GM18519 (cell line): ENCODE results near the gene TMEM135.
"Not testable (repeated sequence)": the region's sequence is repeated elsewhere in the genome, so short reads cannot be mapped to it uniquely, and the experiment has no call there.

ENCODE experiments used
- ATAC-seq: cut with Tn5 transposase; IDR thresholded peaks from one replicate; pipeline ENCODE4 v1.9.1; 2021; ENCODE audit warnings: mild to moderate bottlenecking, moderate library complexity; ENCODE audit not compliant: unreplicated experiment, low FRiP score

The TMEM135 gene

GRCh38 chr11:87239001-87239400 lies 201.3 kb downstream of the TMEM135 start:
- no peak for ATAC-seq

- ATAC-seq: no peak
Observed at GRCh38 chr11:87239531-87239930, 201.8 kb downstream of the TMEM135 start.

GRCh38 chr11:87251560-87251959 lies 213.8 kb downstream of the TMEM135 start:
- ATAC-seq: no peak

GRCh38 chr11:87252869-87253268 lies 215.1 kb downstream of the TMEM135 start:
- ATAC-seq: no peak

GRCh38 chr11:87254562-87254961 lies 216.8 kb downstream of the TMEM135 start:
- no peak for ATAC-seq

- ATAC-seq: no peak
Observed at GRCh38 chr11:87255589-87255988, 217.9 kb downstream of the TMEM135 start.

GRCh38 chr11:87256694-87257340 lies 219.1 kb downstream of the TMEM135 start:
- no peak for ATAC-seq

DNA sequence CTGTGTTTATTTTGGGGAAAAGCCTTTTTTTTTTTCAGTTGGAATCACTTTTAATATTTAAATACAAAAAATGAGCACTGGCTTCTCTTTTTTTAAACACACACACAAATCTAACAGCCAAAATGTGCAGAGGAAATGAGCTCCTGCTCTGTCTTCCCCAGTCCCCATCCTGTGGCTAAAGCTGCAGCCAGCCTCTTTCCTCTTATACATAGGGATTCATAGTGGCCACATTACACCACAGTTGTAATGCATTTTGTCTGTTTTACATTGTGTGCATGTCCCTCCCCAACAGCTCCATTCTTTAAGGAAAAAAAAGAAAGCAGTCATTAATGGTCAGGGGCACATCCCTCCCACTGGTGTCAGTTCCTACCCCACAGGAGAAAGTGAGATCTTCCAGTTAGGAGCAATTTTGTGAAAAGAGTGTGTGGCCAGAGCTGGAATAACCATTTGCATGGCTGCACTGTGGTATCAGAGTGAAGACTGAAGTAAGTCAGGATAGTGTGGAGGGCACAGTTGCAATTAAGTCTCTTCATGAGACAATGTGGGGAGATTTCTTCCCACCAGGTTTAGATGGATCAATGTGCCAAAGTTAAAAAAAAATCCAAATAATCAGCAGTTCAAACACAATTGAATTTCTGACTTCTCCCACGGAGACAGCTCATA lies 220.6 kb downstream of the TMEM135 start:
- ATAC-seq: no peak

DNA sequence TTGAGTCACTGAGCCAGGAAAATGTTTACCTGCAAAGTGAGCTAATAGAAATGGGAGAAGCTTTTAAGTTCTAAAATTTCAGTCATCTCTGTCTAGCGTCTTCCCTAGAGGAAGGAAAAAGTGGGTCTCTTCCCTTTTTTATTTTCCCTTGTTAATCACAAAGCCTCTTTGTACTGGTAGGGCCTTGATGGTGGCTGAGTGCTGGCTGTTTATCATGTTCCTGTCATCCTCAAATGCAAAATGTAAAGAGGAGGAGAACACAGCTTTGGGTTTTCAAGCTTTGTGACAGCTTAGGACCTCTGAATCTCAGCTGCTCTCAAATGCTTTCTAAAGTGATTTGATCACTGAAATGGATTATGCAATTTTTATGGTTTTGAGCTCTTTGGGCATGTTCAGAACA lies 222.0 kb downstream of the TMEM135 start:
- ATAC-seq: no peak

DNA sequence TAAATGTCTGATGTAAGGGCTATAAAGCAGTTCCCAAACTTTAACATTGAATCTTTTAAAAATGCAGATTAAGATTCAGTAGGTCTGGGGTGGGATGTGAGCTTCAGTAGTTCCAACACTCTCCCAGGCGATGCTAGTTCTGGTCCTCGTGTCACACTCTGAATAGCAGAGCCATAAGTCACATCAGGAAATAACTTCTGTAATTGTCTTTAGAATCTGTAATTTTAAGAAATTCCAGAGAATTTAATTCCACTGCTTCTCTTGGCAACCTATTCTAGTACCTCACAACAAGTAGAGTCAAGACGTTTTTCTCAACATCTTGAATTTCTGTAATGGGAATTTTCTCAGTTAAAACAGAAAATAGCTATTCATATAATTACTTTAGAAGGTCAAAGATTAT lies 223.1 kb downstream of the TMEM135 start:
- no peak for ATAC-seq

DNA sequence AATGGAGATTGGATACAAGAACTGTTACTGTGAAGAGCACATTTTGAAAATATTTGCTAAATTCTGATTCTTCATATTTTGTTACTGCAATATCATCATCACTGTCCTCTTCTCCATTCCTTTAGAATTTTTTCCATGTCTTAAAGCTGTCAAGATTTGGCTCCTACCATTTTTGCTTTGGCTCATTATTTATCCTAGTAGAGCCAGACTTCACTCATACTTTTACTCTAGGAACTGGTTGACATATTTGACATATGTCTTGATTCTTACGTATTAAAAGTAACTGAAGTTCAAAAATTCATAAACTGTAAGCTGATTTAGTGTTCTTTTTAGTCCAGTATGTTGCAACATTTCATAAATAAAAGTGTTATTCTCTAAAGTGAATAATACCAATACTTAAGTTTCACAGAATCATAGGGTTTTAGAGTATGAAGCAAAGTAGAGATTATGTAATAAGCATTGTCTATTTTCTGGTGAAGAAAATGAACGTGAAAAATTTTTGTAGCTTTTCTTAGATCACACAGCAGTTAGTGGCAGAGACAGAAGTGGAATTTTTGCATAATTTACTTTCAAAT lies 225.6 kb downstream of the TMEM135 start:
- no peak for ATAC-seq

DNA sequence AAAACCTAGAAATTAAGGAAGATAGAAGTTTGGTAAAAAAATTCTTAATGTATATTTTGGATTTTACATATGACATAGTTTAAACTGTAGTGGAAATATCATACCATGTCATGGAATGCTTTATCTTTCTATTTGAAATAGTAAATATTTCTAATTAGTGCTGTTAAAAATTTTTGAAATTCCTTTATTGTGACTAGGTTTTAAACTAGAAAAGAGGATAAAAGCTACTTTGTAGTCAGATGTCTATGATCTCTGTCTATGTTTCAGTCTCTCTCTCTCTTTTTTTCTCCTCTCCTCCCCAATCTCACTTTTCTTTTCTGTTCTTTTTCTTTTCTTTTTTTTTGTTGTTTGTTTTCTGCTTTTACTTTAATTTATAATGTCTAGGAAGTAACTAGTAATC lies 226.2 kb downstream of the TMEM135 start:
- no peak for ATAC-seq

GRCh38 chr11:87265132-87265531 lies 227.4 kb downstream of the TMEM135 start:
- ATAC-seq: no peak

DNA sequence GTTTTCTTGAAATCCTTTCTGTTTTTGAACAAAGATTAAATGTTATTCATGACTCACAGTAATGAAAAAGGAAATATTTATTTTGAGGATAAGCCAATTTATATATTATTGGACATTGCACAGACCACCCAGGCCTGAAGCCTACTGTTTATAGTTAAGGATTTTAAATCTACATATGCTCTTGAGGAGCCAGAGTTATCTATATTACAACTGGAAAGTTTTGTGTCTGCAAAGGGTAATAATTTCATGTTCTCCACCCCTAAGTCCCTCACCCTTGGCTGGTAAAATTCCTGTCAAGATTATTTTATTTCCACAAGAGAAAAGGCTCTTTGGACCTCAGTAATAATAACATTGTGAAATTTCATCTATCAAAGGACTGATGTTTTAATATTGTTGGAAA lies 228.2 kb downstream of the TMEM135 start:
- ATAC-seq: no peak

DNA sequence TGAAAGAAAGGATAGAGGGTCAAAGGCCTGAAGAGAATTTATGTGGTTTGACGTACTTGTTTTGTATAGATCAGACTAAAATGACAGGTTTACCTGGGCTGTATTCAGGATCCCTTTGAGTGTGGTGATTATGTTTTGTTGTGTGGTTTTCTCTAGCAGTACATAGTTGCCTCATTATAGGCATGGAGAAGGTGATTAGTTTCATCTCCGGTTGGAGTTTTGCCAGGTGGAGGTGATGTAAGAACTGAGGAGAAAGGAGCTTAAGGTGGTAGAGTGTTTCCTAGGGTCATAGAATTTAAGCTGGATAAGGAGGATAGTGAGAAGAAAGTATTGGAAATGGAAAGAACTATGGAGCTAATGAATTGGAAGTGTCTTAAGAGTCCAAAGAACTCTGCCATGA lies 229.0 kb downstream of the TMEM135 start:
- ATAC-seq: no peak

DNA sequence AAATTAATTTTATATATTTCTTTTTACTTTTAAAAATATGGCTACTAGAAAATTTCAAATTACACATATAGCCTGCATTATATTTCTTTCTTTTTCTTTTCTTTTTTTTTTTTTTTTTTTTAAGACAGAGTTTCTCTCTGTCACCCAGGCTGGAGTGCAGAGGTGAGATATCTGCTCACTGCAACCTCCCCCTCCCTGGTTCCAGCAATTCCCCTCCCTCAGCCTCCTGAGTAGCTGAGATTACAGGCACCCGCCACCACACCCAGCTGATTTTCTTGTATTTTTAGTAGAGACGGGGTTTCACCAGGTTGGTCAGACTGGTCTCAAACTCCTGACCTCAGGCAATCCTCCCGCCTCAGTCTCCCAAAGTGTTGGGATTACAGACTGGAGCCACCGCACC lies 234.2 kb downstream of the TMEM135 start:
- not testable (repeated sequence) for ATAC-seq

DNA sequence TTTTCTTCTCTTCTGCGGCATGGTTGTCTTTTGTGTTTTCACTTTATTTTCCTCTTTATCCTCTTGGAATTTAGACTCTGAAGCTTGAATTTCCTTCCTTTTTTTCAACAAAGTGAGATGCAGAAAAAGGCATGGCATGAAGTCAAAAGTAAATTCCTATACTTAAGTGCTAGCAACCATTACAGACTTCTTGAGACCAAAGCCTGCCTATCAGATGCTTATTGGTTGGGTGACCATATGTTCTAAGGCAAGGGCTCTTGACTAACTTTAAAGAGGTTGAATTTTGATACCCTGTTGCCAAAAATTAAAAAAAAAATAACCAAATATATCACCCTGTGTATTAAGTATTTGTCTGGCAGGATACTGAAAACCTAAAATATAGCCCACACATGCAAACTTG lies 237.4 kb downstream of the TMEM135 start:
- no peak for ATAC-seq

GRCh38 chr11:87280143-87280542 lies 242.4 kb downstream of the TMEM135 start:
- no peak for ATAC-seq

DNA sequence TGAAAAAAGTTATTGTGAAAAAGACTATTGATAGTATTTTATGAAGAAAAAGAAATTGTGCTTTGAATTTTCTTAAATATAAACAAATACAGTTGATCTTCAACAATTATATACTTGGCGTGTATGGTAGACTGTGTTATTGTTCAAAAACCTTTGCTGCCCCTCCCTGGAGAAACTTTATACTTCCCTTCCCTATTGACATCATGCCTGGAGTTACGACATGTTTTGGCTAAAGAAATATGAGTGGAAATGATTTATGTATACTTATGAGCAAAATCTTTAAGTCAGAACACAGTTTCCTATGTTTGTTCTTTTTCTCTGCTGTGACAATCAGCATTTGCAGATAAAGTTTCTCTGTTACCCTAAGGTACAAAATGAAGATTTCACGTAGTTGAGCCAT lies 243.8 kb downstream of the TMEM135 start:
- no peak for ATAC-seq

- ATAC-seq: no peak
Observed at GRCh38 chr11:87284306-87284705, 246.6 kb downstream of the TMEM135 start.

DNA sequence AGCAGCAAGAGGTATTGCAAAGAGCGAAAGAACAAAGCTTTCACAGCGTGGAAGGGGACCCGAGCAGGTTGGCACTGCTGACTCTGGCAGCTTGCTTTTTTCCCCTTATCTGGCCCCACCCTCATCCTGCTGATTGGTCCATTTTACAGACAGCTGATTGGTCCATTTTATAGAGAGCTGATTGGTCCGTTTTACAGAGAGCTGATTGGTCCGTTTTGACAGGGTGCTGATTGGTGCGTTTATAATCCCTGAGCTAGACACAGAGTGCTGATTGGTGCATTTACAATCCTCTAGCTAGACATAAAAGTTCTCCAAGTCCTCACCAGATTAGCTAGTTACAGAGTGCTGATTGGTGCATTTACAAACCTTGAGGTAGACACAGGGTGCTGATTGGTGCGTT lies 247.9 kb downstream of the TMEM135 start:
- ATAC-seq: not testable (repeated sequence)

GRCh38 chr11:87286338-87286737 lies 248.6 kb downstream of the TMEM135 start:
- ATAC-seq: no peak
